NCI-H2029 (cell line): ENCODE data around the gene PRSS2.
"Not testable (repeated sequence)": the region's sequence is repeated elsewhere in the genome, so short reads cannot be mapped to it uniquely, and the experiment has no call there.

Source experiments
- DNase-seq: peaks from one replicate; lab custom pipeline; 2025; lab: John Stamatoyannopoulos, UW

Gene PRSS2

GRCh38 chr7:142759433-142759832 is 11.3 kb upstream of the PRSS2 start:
- DNase-seq, result no peak

GRCh38 chr7:142760071-142760642 is 10.6 kb upstream of the PRSS2 start:
- no peak for DNase-seq

- not testable (repeated sequence) for DNase-seq
Observed at GRCh38 chr7:142761606-142762005, 9.2 kb upstream of the PRSS2 start.

GRCh38 chr7:142762104-142762503 is 8.7 kb upstream of the PRSS2 start:
- no peak for DNase-seq

GRCh38 chr7:142767451-142767850 is 3.3 kb upstream of the PRSS2 start:
- DNase-seq, result no peak

- DNase-seq, result no peak
Observed at GRCh38 chr7:142767861-142768260, 2.9 kb upstream of the PRSS2 start.

- DNase-seq, result not testable (repeated sequence)
Observed at GRCh38 chr7:142768885-142769284, 1.9 kb upstream of the PRSS2 start.

- DNase-seq, result peak; percentile 1
Observed at GRCh38 chr7:142771353-142771723, 568 bp downstream of the PRSS2 start.

GRCh38 chr7:142772051-142772450 is 1.3 kb downstream of the PRSS2 start:
- no peak for DNase-seq

- DNase-seq, result no peak
Observed at GRCh38 chr7:142772673-142773072, 1.9 kb downstream of the PRSS2 start.

- no peak for DNase-seq
Observed at GRCh38 chr7:142773230-142773629, 2.5 kb downstream of the PRSS2 start.

GRCh38 chr7:142773937-142774744 is 3.4 kb downstream of the PRSS2 start:
- no peak for DNase-seq

GRCh38 chr7:142774826-142775225 is 4.1 kb downstream of the PRSS2 start:
- no peak for DNase-seq

GRCh38 chr7:142775351-142776115 is 4.8 kb downstream of the PRSS2 start:
- DNase-seq, result not testable (repeated sequence)

- DNase-seq, result no peak
Observed at GRCh38 chr7:142776206-142776844, 5.6 kb downstream of the PRSS2 start.

- not testable (repeated sequence) for DNase-seq
Observed at GRCh38 chr7:142776845-142777225, 6.1 kb downstream of the PRSS2 start.

- DNase-seq, result no peak
Observed at GRCh38 chr7:142777318-142777717, 6.5 kb downstream of the PRSS2 start.

GRCh38 chr7:142782922-142783900 is 12.4 kb downstream of the PRSS2 start:
- peak; percentile 80 for DNase-seq

- DNase-seq, result no peak
Observed at GRCh38 chr7:142784096-142784495, 13.3 kb downstream of the PRSS2 start.

GRCh38 chr7:142784716-142785115 is 13.9 kb downstream of the PRSS2 start:
- no peak for DNase-seq

- DNase-seq, result no peak
Observed at GRCh38 chr7:142785841-142786250, 15.1 kb downstream of the PRSS2 start.
